ENCODE data around the gene ANO2. TPM values are rescaled to one million over a fixed set of nuclear protein-coding genes. Genes with fewer than 3 reads are reported as not detected.

ANO2 gene
- total RNA-seq, 1 experiment from 2014 or later: not detected

GRCh38 chr12:5573390-5573789 is 371.7 kb downstream of the ANO2 start:
- H3K27me3 ChIP-seq (ENCODE audit: low read length): no peaks in the 10 kb centered on the region
- H4K20me1 ChIP-seq (ENCODE audit: insufficient read depth, low read depth, low read length): no peaks in the 10 kb centered on the region
- no peaks in the 10 kb centered on the region for H3K79me2 ChIP-seq (ENCODE audit: low read length)
- no peak overlapping the region for H2AFZ ChIP-seq (ENCODE audit: low read length)
- H3K27ac ChIP-seq (ENCODE audit: low read length): no peak overlapping the region
- no peaks in the 10 kb centered on the region for H3K4me1 ChIP-seq (ENCODE audit: low read length)
- H3K36me3 ChIP-seq (ENCODE audit: insufficient read depth, low read length): no peaks in the 10 kb centered on the region
- H3K9me2 ChIP-seq (replicated peaks; ENCODE audit: insufficient read depth, low read length): no peaks in the 10 kb centered on the region
- no peak overlapping the region for H3K9ac ChIP-seq (ENCODE audit: low read length)
- no peak for DNase-seq
- H3K9me3 ChIP-seq (ENCODE audit: low read length): no peaks in the 10 kb centered on the region
- no peak overlapping the region for H3K4me2 ChIP-seq (ENCODE audit: low read depth, low read length, poor library complexity, severe bottlenecking)
- H3K4me3 ChIP-seq (ENCODE audit: low read length): no peak overlapping the region

DNA sequence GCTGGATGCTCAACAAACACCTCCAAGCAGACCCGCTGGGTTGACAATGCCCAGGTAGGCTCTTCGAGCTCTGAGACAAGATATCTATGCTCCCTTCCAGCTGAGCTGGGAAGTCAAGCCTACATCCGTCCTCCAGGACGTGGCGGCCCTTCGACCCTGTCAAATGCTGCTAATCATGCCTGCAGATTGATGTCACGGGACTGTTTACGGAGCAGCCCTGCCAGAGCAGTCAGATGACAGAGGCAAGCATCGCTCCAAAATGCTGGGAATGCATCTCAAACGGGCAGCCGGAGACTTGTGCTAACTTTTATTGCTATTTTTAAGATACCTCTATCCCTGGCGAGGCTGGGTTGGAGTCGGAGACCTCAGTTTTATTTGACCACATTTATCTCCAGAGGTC is 373.9 kb downstream of the ANO2 start:
- H3K27ac ChIP-seq (ENCODE audit: low read length): no peak overlapping the region
- no peaks in the 10 kb centered on the region for H3K4me1 ChIP-seq (ENCODE audit: low read length)
- H3K79me2 ChIP-seq (ENCODE audit: low read length): no peaks in the 10 kb centered on the region
- no peak for DNase-seq
- no peak overlapping the region for H2AFZ ChIP-seq (ENCODE audit: low read length)
- H3K27me3 ChIP-seq (ENCODE audit: low read length): no peaks in the 10 kb centered on the region
- no peaks in the 10 kb centered on the region for H3K9me3 ChIP-seq (ENCODE audit: low read length)
- no peak overlapping the region for H3K9ac ChIP-seq (ENCODE audit: low read length)
- no peaks in the 10 kb centered on the region for H4K20me1 ChIP-seq (ENCODE audit: insufficient read depth, low read depth, low read length)
- no peaks in the 10 kb centered on the region for H3K36me3 ChIP-seq (ENCODE audit: insufficient read depth, low read length)
- no peak overlapping the region for H3K4me3 ChIP-seq (ENCODE audit: low read length)
- H3K9me2 ChIP-seq (replicated peaks; ENCODE audit: insufficient read depth, low read length): no peaks in the 10 kb centered on the region
- H3K4me2 ChIP-seq (ENCODE audit: low read depth, low read length, poor library complexity, severe bottlenecking): no peak overlapping the region

GRCh38 chr12:5570416-5570815 is 374.6 kb downstream of the ANO2 start:
- Histone ChIP-seq H3K27ac (ENCODE audit: low read length) (no peak overlapping the region), H3K36me3 (ENCODE audit: insufficient read depth, low read length) (no peaks in the 10 kb centered on the region), H3K79me2 (ENCODE audit: low read length) (no peaks in the 10 kb centered on the region), H3K27me3 (ENCODE audit: low read length) (no peaks in the 10 kb centered on the region), H3K9ac (ENCODE audit: low read length) (no peak overlapping the region), H3K4me3 (ENCODE audit: low read length) (no peak overlapping the region), H3K9me3 (ENCODE audit: low read length) (no peaks in the 10 kb centered on the region), H3K4me1 (ENCODE audit: low read length) (no peaks in the 10 kb centered on the region), H4K20me1 (ENCODE audit: insufficient read depth, low read depth, low read length) (no peaks in the 10 kb centered on the region), H3K9me2 (replicated peaks; ENCODE audit: insufficient read depth, low read length) (no peaks in the 10 kb centered on the region), H3K4me2 (ENCODE audit: low read depth, low read length, poor library complexity, severe bottlenecking) (no peak overlapping the region), H2AFZ (ENCODE audit: low read length) (no peak overlapping the region)
- DNase-seq: no peak

- Histone ChIP-seq H3K9me2 (replicated peaks; ENCODE audit: insufficient read depth, low read length) (no peaks in the 10 kb centered on the region), H3K4me2 (ENCODE audit: low read depth, low read length, poor library complexity, severe bottlenecking) (no peak overlapping the region)
Observed at GRCh38 chr12:5568325-5568981, 376.6 kb downstream of the ANO2 start.

DNA sequence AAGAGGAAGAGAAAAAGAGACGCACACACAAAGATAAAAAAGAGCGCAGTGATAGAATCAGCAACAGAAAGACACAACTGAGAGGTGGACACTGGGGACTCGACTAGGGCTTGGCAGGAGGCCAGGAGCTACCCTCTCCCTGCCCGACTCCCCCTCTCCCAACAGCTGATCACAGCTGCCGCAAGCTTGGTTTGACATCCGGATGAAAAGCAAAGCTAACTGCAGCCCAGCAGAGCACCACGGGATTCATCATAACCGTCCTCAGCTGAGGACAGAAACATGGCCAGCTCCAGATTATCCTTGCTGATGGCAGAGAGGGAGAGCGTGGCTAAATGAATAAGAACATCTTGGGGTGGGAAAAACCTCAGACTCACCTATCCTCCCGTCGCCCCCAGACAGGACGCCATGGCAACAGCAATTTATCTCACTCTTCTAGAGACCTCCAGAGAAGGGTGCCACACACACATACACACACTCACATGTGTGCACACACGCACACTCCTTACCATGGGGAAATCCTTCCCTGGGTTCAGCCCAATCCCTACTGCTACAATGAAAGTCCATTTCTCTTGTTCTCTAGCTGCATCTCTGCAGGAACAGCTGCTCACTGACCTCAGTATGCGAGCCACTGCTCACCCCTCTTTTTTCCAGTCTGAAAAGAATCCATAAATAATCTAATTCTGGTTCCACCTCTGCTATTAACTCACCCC is 377.9 kb downstream of the ANO2 start:
- Histone ChIP-seq H3K9me3 (ENCODE audit: low read length) (no peaks in the 10 kb centered on the region), H3K4me3 (ENCODE audit: low read length) (no peak overlapping the region), H3K9me2 (replicated peaks; ENCODE audit: insufficient read depth, low read length) (no peaks in the 10 kb centered on the region), H2AFZ (ENCODE audit: low read length) (no peak overlapping the region), H3K9ac (ENCODE audit: low read length) (no peak overlapping the region), H3K4me2 (ENCODE audit: low read depth, low read length, poor library complexity, severe bottlenecking) (no peak overlapping the region), H3K36me3 (ENCODE audit: insufficient read depth, low read length) (no peaks in the 10 kb centered on the region), H3K27ac (ENCODE audit: low read length) (no peak overlapping the region), H4K20me1 (ENCODE audit: insufficient read depth, low read depth, low read length) (no peaks in the 10 kb centered on the region), H3K79me2 (ENCODE audit: low read length) (no peaks in the 10 kb centered on the region), H3K4me1 (ENCODE audit: low read length) (no peaks in the 10 kb centered on the region), H3K27me3 (ENCODE audit: low read length) (no peaks in the 10 kb centered on the region)
- DNase-seq: no peak

More at GRCh38 chr12:5568325-5568981, 376.6 kb downstream of the ANO2 start:
- no peak for DNase-seq
- no peaks in the 10 kb centered on the region for H3K9me3 ChIP-seq (ENCODE audit: low read length)
- no peaks in the 10 kb centered on the region for H4K20me1 ChIP-seq (ENCODE audit: insufficient read depth, low read depth, low read length)
- H3K27me3 ChIP-seq (ENCODE audit: low read length): no peaks in the 10 kb centered on the region
- H3K36me3 ChIP-seq (ENCODE audit: insufficient read depth, low read length): no peaks in the 10 kb centered on the region
- no peak overlapping the region for H3K9ac ChIP-seq (ENCODE audit: low read length)
- H3K79me2 ChIP-seq (ENCODE audit: low read length): no peaks in the 10 kb centered on the region
- no peak overlapping the region for H2AFZ ChIP-seq (ENCODE audit: low read length)
- no peaks in the 10 kb centered on the region for H3K4me1 ChIP-seq (ENCODE audit: low read length)
- H3K27ac ChIP-seq (ENCODE audit: low read length): no peak overlapping the region
- H3K4me3 ChIP-seq (ENCODE audit: low read length): no peak overlapping the region

- no peaks in the 10 kb centered on the region for H3K27me3 ChIP-seq (ENCODE audit: low read length)
- no peaks in the 10 kb centered on the region for H4K20me1 ChIP-seq (ENCODE audit: insufficient read depth, low read depth, low read length)
- H3K4me2 ChIP-seq (ENCODE audit: low read depth, low read length, poor library complexity, severe bottlenecking): no peak overlapping the region
- H3K4me1 ChIP-seq (ENCODE audit: low read length): no peaks in the 10 kb centered on the region
- H3K9me3 ChIP-seq (ENCODE audit: low read length): no peaks in the 10 kb centered on the region
- H3K9ac ChIP-seq (ENCODE audit: low read length): no peak overlapping the region
- no peak overlapping the region for H3K4me3 ChIP-seq (ENCODE audit: low read length)
- no peak for DNase-seq
- no peak overlapping the region for H3K27ac ChIP-seq (ENCODE audit: low read length)
- H2AFZ ChIP-seq (ENCODE audit: low read length): no peak overlapping the region
- H3K36me3 ChIP-seq (ENCODE audit: insufficient read depth, low read length): no peaks in the 10 kb centered on the region
- H3K9me2 ChIP-seq (replicated peaks; ENCODE audit: insufficient read depth, low read length): no peaks in the 10 kb centered on the region
- H3K79me2 ChIP-seq (ENCODE audit: low read length): no peaks in the 10 kb centered on the region
Observed at GRCh38 chr12:5565933-5566599, 379.0 kb downstream of the ANO2 start.

DNA sequence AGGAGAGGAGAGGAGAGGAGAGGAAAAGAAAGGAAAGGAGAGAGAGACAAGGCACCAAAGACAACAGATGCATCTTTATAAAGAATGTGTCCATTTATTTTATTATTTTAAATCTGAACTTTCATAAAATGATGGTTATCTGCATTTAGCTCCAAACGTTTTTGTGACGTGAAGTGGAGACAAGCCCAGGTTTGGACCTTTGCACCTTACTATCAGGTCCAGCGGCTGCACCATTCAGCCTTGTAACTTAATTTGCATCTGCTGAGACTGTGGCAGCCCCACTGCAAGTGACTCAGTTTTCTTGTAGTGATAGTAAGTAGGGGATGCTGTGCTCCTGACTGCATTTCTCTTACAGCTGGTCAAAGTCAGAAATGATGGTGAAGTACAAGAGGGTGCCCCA is 382.5 kb downstream of the ANO2 start:
- Histone ChIP-seq H3K36me3 (ENCODE audit: insufficient read depth, low read length) (no peaks in the 10 kb centered on the region), H4K20me1 (ENCODE audit: insufficient read depth, low read depth, low read length) (no peaks in the 10 kb centered on the region), H3K27ac (ENCODE audit: low read length) (no peak overlapping the region), H3K9me3 (ENCODE audit: low read length) (no peaks in the 10 kb centered on the region), H3K9me2 (replicated peaks; ENCODE audit: insufficient read depth, low read length) (no peaks in the 10 kb centered on the region), H3K4me1 (ENCODE audit: low read length) (no peaks in the 10 kb centered on the region), H2AFZ (ENCODE audit: low read length) (no peak overlapping the region), H3K4me2 (ENCODE audit: low read depth, low read length, poor library complexity, severe bottlenecking) (no peak overlapping the region), H3K79me2 (ENCODE audit: low read length) (no peaks in the 10 kb centered on the region), H3K27me3 (ENCODE audit: low read length) (no peaks in the 10 kb centered on the region), H3K9ac (ENCODE audit: low read length) (no peak overlapping the region), H3K4me3 (ENCODE audit: low read length) (no peak overlapping the region)
- DNase-seq: no peak

- Histone ChIP-seq H3K4me2 (ENCODE audit: low read depth, low read length, poor library complexity, severe bottlenecking) (no peak overlapping the region), H3K9me2 (replicated peaks; ENCODE audit: insufficient read depth, low read length) (no peaks in the 10 kb centered on the region), H4K20me1 (ENCODE audit: insufficient read depth, low read depth, low read length) (no peaks in the 10 kb centered on the region), H3K4me3 (ENCODE audit: low read length) (no peak overlapping the region), H3K36me3 (ENCODE audit: insufficient read depth, low read length) (no peaks in the 10 kb centered on the region), H3K79me2 (ENCODE audit: low read length) (no peaks in the 10 kb centered on the region), H3K9ac (ENCODE audit: low read length) (no peak overlapping the region), H3K9me3 (ENCODE audit: low read length) (no peaks in the 10 kb centered on the region), H3K4me1 (ENCODE audit: low read length) (no peaks in the 10 kb centered on the region), H3K27me3 (ENCODE audit: low read length) (no peaks in the 10 kb centered on the region), H3K27ac (ENCODE audit: low read length) (no peak overlapping the region), H2AFZ (ENCODE audit: low read length) (no peak overlapping the region)
- DNase-seq: no peak
Observed at GRCh38 chr12:5561846-5562245, 383.2 kb downstream of the ANO2 start.
